H1 (cell line): Measurements from ENCODE around the gene SLIT3. TPM values are rescaled to one million over a fixed set of nuclear protein-coding genes. Genes with fewer than 3 reads are reported as not detected.

Source experiments
- CTCF ChIA-PET: fragments of 300-600 bp; sonication (Branson Sonifier 250); formaldehyde crosslinking; loops from one replicate; lab custom pipeline; 2021; ENCODE audit not compliant: partially characterized antibody; lab: Charles Lee
- POLR2A ChIA-PET: fragments of 300-600 bp; sonication (Branson Sonifier 250); formaldehyde crosslinking; loops from one replicate; lab custom pipeline; 2021; ENCODE audit warnings: inconsistent platforms; ENCODE audit not compliant: partially characterized antibody; lab: Charles Lee
- DNase-seq, 2 experiments: peaks; one replicate each; pipeline versions ENCODE4 v3.0.0 to v3.0.0-alpha.2; 2010 to 2022; ENCODE audit warnings: low spot score in 2 of 2, low read depth in 1 of 2, mixed read lengths in 1 of 2
- FAIRE-seq: peaks from 2 replicates; lab custom pipeline; 2011; peaks lifted over from hg19 to GRCh38; lab: Jason Lieb, UNC
- H2AFZ ChIP-seq: 2 replicates; pipeline ENCODE4 v1.8.1; 2012; ENCODE audit warnings: low read length, inconsistent platforms
- H2AK5ac ChIP-seq: 2 replicates; pipeline ENCODE4 v1.6.1; 2013; ENCODE audit warnings: low read depth, low read length
- H2BK120ac ChIP-seq: replicated peaks from 2 replicates; pipeline ENCODE3; 2013; ENCODE audit warnings: low read depth, low read length, inconsistent platforms
- H2BK12ac ChIP-seq: 2 replicates; pipeline ENCODE4 v1.6.1; 2013; ENCODE audit warnings: low read depth, low read length
- H2BK15ac ChIP-seq: 2 replicates; pipeline ENCODE4 v1.6.1; 2013; ENCODE audit warnings: low read length
- H2BK20ac ChIP-seq: 2 replicates; pipeline ENCODE4 v1.6.1; 2013; ENCODE audit warnings: low read length
- H2BK5ac ChIP-seq: 2 replicates; pipeline ENCODE4 v1.6.1; 2013; ENCODE audit warnings: low read depth, low read length
- H3K14ac ChIP-seq: 2 replicates; pipeline ENCODE4 v1.6.1; 2013; ENCODE audit warnings: inconsistent platforms; ENCODE audit not compliant: insufficient read length
- H3K18ac ChIP-seq: 2 replicates; pipeline ENCODE4 v1.6.1; 2013; ENCODE audit warnings: low read length; ENCODE audit errors: extremely low read depth
- H3K23ac ChIP-seq: 2 replicates; pipeline ENCODE4 v1.6.1; 2013; ENCODE audit warnings: inconsistent platforms; ENCODE audit not compliant: insufficient read length
- H3K23me2 ChIP-seq: 2 replicates; pipeline ENCODE4 v1.6.1; 2013; ENCODE audit warnings: low read depth, low read length
- H3K27ac ChIP-seq: 2 replicates; pipeline ENCODE4 v1.6.1; 2011; ENCODE audit warnings: low read depth, low read length, inconsistent platforms
- H3K27me3 ChIP-seq, 4 experiments: replicated peaks in 1 of 4; 1 replicate in 1 of 4; 2 replicates in 3 of 4; pipeline versions ENCODE4 v1.6.1 to v1.8.1; 2011 to 2013; ENCODE audit warnings: low read length in 3 of 4, mild to moderate bottlenecking in 3 of 4, inconsistent platforms in 2 of 4, mixed read lengths in 2 of 4, moderate library complexity in 1 of 4; ENCODE audit not compliant: control insufficient read depth in 3 of 4, insufficient read depth in 3 of 4; ENCODE audit errors: extremely low read depth in 1 of 4
- H3K36me3 ChIP-seq, 4 experiments: 2 replicates each; pipeline versions ENCODE4 v1.6.1 to v1.8.1; 2011 to 2013; ENCODE audit warnings: mild to moderate bottlenecking in 4 of 4, low read length in 3 of 4, moderate library complexity in 2 of 4, control low read depth in 1 of 4, inconsistent platforms in 1 of 4; ENCODE audit not compliant: insufficient read depth in 4 of 4, control insufficient read depth in 2 of 4
- H3K4ac ChIP-seq: replicated peaks from 2 replicates; pipeline ENCODE3; 2013; ENCODE audit warnings: low read length, low read depth, mixed read lengths, inconsistent platforms; ENCODE audit not compliant: insufficient read length
- H3K4me1 ChIP-seq, 4 experiments: replicated peaks in 1 of 4; 1 replicate in 1 of 4; 2 replicates in 3 of 4; pipeline versions ENCODE4 v1.6.1 to v1.8.1; 2011 to 2013; ENCODE audit warnings: low read length in 3 of 4, inconsistent platforms in 2 of 4, mixed read lengths in 1 of 4; ENCODE audit not compliant: insufficient read depth in 4 of 4, control insufficient read depth in 3 of 4
- H3K4me2 ChIP-seq, 2 experiments: 2 replicates each; pipeline versions ENCODE4 v1.6.1 to v1.8.1; 2011 to 2013; ENCODE audit warnings: low read depth in 2 of 2, low read length in 2 of 2, control low read depth in 1 of 2, inconsistent platforms in 1 of 2, mild to moderate bottlenecking in 1 of 2; ENCODE audit not compliant: insufficient read depth in 1 of 2
- H3K4me3 ChIP-seq, 4 experiments: fragments of 200-600, 300-600 bp in 1 of 4; sonication (generic), shearing (Covaris generic), sonication (Bioruptor Twin) in 1 of 4; 2 replicates each; pipeline versions ENCODE4 v1.5.1 to v1.8.1; 2011 to 2016; ENCODE audit warnings: low read length in 4 of 4, low read depth in 3 of 4, control low read depth in 2 of 4, inconsistent platforms in 2 of 4, mild to moderate bottlenecking in 2 of 4, mixed read lengths in 1 of 4, moderate library complexity in 1 of 4; ENCODE audit not compliant: insufficient read depth in 2 of 4; ENCODE audit errors: extremely low read depth in 1 of 4
- H3K56ac ChIP-seq: replicated peaks from 2 replicates; pipeline ENCODE3; 2013; ENCODE audit warnings: low read depth, mild to moderate bottlenecking, mixed read lengths, low read length, inconsistent platforms; ENCODE audit not compliant: insufficient read length
- H3K79me1 ChIP-seq: 2 replicates; pipeline ENCODE4 v1.6.1; 2013; ENCODE audit warnings: low read depth, low read length, control low read depth
- H3K79me2 ChIP-seq, 2 experiments: 2 replicates each; pipeline versions ENCODE4 v1.6.1 to v1.8.1; 2012 to 2013; ENCODE audit warnings: low read length in 2 of 2, mild to moderate bottlenecking in 2 of 2, inconsistent platforms in 1 of 2; ENCODE audit not compliant: insufficient read depth in 2 of 2, control insufficient read depth in 1 of 2
- H3K9ac ChIP-seq, 4 experiments: replicated peaks in 1 of 4; 1 replicate in 1 of 4; 2 replicates in 3 of 4; pipeline versions ENCODE4 v1.6.1 to v1.8.1; 2011 to 2013; ENCODE audit warnings: low read depth in 3 of 4, low read length in 3 of 4, control low read depth in 2 of 4, mild to moderate bottlenecking in 2 of 4, moderate library complexity in 2 of 4, inconsistent platforms in 1 of 4; ENCODE audit errors: extremely low read depth in 1 of 4
- H3K9me3 ChIP-seq, 2 experiments: 2 replicates each; pipeline versions ENCODE4 v1.6.1 to v1.8.1; 2012 to 2013; ENCODE audit warnings: mild to moderate bottlenecking in 2 of 2, moderate library complexity in 2 of 2, control low read depth in 1 of 2, inconsistent platforms in 1 of 2, low read depth in 1 of 2, low read length in 1 of 2, mixed read lengths in 1 of 2; ENCODE audit not compliant: insufficient read depth in 2 of 2
- H4K20me1 ChIP-seq, 2 experiments: replicated peaks in 1 of 2; 2 replicates each; pipeline versions ENCODE3 to v1.8.1; 2011 to 2013; ENCODE audit warnings: inconsistent platforms in 2 of 2, low read length in 2 of 2, mild to moderate bottlenecking in 1 of 2; ENCODE audit not compliant: insufficient read depth in 2 of 2, control insufficient read depth in 1 of 2
- H4K5ac ChIP-seq: 2 replicates; pipeline ENCODE4 v1.6.1; 2013; ENCODE audit warnings: low read length, low read depth, mixed read lengths, inconsistent platforms; ENCODE audit not compliant: insufficient read length
- H4K8ac ChIP-seq: 2 replicates; pipeline ENCODE4 v1.8.0; 2013; ENCODE audit warnings: mild to moderate bottlenecking, moderate library complexity, low read length, inconsistent platforms; ENCODE audit not compliant: insufficient read depth; ENCODE audit errors: extremely low read depth
- H4K91ac ChIP-seq: replicated peaks from 2 replicates; pipeline ENCODE3; 2013; ENCODE audit warnings: low read length, mixed read lengths, inconsistent platforms; ENCODE audit not compliant: insufficient read length
- BACH1 ChIP-seq: IDR thresholded peaks from 2 replicates; pipeline ENCODE4 v1.6.1; 2012; ENCODE audit warnings: low read length, improper control_type of control experiment
- BCL11A ChIP-seq, 2 experiments: IDR thresholded peaks; one replicate each; pipeline ENCODE4 v1.6.1; 2011; ENCODE audit warnings: low read depth in 2 of 2, low read length in 2 of 2, mild to moderate bottlenecking in 2 of 2
- CTCF ChIP-seq, 3 experiments: IDR thresholded peaks; 1 replicate in 2 of 3; 2 replicates in 1 of 3; pipeline versions ENCODE4 v1.5.1 to v1.6.1; 2011; ENCODE audit warnings: low read length in 3 of 3, mild to moderate bottlenecking in 3 of 3, inconsistent platforms in 2 of 3, low read depth in 1 of 3, moderate library complexity in 1 of 3; ENCODE audit not compliant: insufficient read depth in 1 of 3; ENCODE audit errors: control extremely low read depth in 1 of 3
- RAD21 ChIP-seq, 2 experiments: IDR thresholded peaks in 1 of 2; conservative IDR thresholded peaks in 1 of 2; 2 replicates each; pipeline ENCODE4 v1.6.1; 2011; ENCODE audit warnings: low read depth in 2 of 2, low read length in 2 of 2, improper control_type of control experiment in 1 of 2, inconsistent platforms in 1 of 2, mild to moderate bottlenecking in 1 of 2, moderate library complexity in 1 of 2
- SIRT6 ChIP-seq: IDR thresholded peaks from one replicate; pipeline ENCODE4 v1.7.1; 2012; ENCODE audit warnings: low read length, inconsistent platforms
- WGBS, 2 experiments: shearing (Covaris generic) in 1 of 2; methylation state at CpG; one replicate each; pipeline versions ENCODE4 v1.1.6 to v1.1.7; 2013 to 2015; ENCODE audit warnings: low lambda C conversion rate in 2 of 2, mixed read lengths in 2 of 2, inconsistent platforms in 1 of 2, low coverage in 1 of 2, missing lambda C conversion rate in 1 of 2; ENCODE audit not compliant: insufficient replicate concordance in 2 of 2, insufficient coverage in 1 of 2, insufficient read length in 1 of 2; ENCODE audit errors: extremely low coverage in 1 of 2, missing lambda C conversion rate in 1 of 2; 5-methylcytosine and 5-hydroxymethylcytosine counted together
- polyA plus RNA-seq, 7 experiments: library from polyadenylated mRNA; depleted of rRNA in 3 of 7; stranded (reverse) in 5 of 7; unstranded in 2 of 7; fragments of >200 nt in 5 of 7; fragments of 200-250 nt in 2 of 7; gene quantifications; 1 replicate in 5 of 7; 2 replicates in 1 of 7; 4 replicates in 1 of 7; pipeline versions ENCODE4 v1.2.1 to v1.2.3, GENCODE V29; 2011 to 2013; ENCODE audit warnings: missing spikeins in 2 of 7, mixed read lengths in 2 of 7
- total RNA-seq: library from RNA; stranded (reverse); fragmentation: NEBNext Ultra II Directional; extraction: Animal tissue kit (Norgen Biotek cat#: 25700); gene quantifications from 2 replicates; pipeline ENCODE4 v1.2.1, GENCODE V29; 2021

Gene SLIT3
- total and polyA plus RNA-seq, 2 of the 8 experiments (the other 6 are each of a cell fraction or from before 2014, with no cell fraction given) = 1.1 to 1.2 TPM

- Histone ChIP-seq H3K23me2 (0 out of 2 replicates have a peak, but pooled peaks cover 2% of the 10 kb centered on the region), H3K18ac (no peak overlapping the region), H4K20me1 (no peaks in the 10 kb centered on the region), H3K79me2 (no peaks in the 10 kb centered on the region), H3K27ac (no peak overlapping the region), H3K4ac (no peak overlapping the region), H4K91ac (no peak overlapping the region), H3K23ac (no peak overlapping the region), H4K5ac (no peak overlapping the region), H2AFZ (no peak overlapping the region), H3K9me3 (peaks cover 3 to 5% of the 10 kb centered on the region in 2 experiments; a peak in 1 of 4 replicates), H2BK15ac (no peak overlapping the region), H4K8ac (no peak overlapping the region), H2BK20ac (no peak overlapping the region), H2AK5ac (no peak overlapping the region), H2BK120ac (no peak overlapping the region), H2BK5ac (no peak overlapping the region), H3K4me2 (no peak overlapping the region), H3K4me1 (peaks cover 0 to 2% (median 0%) of the 10 kb centered on the region in 4 experiments; a peak in 1 of 7 replicates), H3K9ac (no peak overlapping the region), H3K4me3 (no peak overlapping the region), H3K56ac (no peak overlapping the region), H3K27me3 (no peaks in the 10 kb centered on the region), H3K79me1 (no peaks in the 10 kb centered on the region), H3K14ac (no peak overlapping the region), H3K36me3 (no peaks in the 10 kb centered on the region), H2BK12ac (no peak overlapping the region)
- whole genome bisulfite sequencing, 2 experiments = 93% methylated on average over 1 of the region's 1 CpG; no CpG with 5 or more reads in 1 of the 2 experiments
- ChIA-PET CTCF (interaction anchor here (0.9 to 2.3 kb wide), 5 partner anchors 9 to 380 kb away, joined by 3 to 7 read pairs (median 4); no protein-coding TSS in a partner anchor), POLR2A (no interaction called here)
- FAIRE-seq (no peak), DNase-seq (no peak)
- TF ChIP-seq SIRT6 (no peak), RAD21 (IDR thresholded peaks at IDR 0.05 in 1 of 2, conservative IDR thresholded peaks at IDR 0.05 in 1 of 2; ENCODE audit: low read depth in 2 of 2, low read length in 2 of 2) (peak; percentile 43 to 57), BACH1 (no peak), BCL11A (IDR thresholded peaks at IDR 0.05; ENCODE audit: low read depth in 2 of 2, low read length in 2 of 2) (no peak), CTCF (IDR thresholded peaks at IDR 0.05; ENCODE audit: control extremely low read depth in 1 of 3, insufficient read depth in 1 of 3, low read depth in 1 of 3, low read length in 3 of 3) (peak in 1 of 3 experiments; percentile 20; a peak in 1 of 4 replicates)
These were observed 103.6 kb downstream of the SLIT3 start for GRCh38 chr5:169197343-169197742.
